Thoracic aorta (tissue), 2 donors: ENCODE results near the gene KRTAP23-1. TPM values are rescaled to one million over a fixed set of nuclear protein-coding genes. Genes with fewer than 3 reads are reported as not detected.

ENCODE experiments used
- ATAC-seq: fragments of 150-250 bp; one replicate; pipeline ENCODE4 v1.8.0; 2017; ENCODE audit warnings: low read depth; ENCODE audit not compliant: insufficient number of reproducible peaks, low FRiP score
- DNase-seq: peaks from one replicate; pipeline ENCODE4 v3.0.0-alpha.2; 2020; ENCODE audit warnings: low spot score
- H3K27ac ChIP-seq, 2 donors: fragments of 200-600 bp; sonication (generic); 1 replicate in 1 of 2; 2 replicates in 1 of 2; pipeline ENCODE4 v1.5.1; 2016; ENCODE audit warnings: mild to moderate bottlenecking in 2 of 2, moderate library complexity in 2 of 2
- H3K27me3 ChIP-seq: fragments of 200-600 bp; sonication (generic); replicated peaks from 2 replicates; pipeline ENCODE4 v1.6.0; 2016; ENCODE audit warnings: mild to moderate bottlenecking; ENCODE audit not compliant: insufficient read depth
- H3K36me3 ChIP-seq: fragments of 200-600 bp; sonication (generic); one replicate; pipeline ENCODE4 v1.5.1; 2016
- H3K4me1 ChIP-seq, 2 donors: fragments of 200-600 bp; sonication (generic); 1 replicate in 1 of 2; 2 replicates in 1 of 2; pipeline versions ENCODE4 v1.5.1 to v1.6.0; 2016; ENCODE audit warnings: low read depth in 2 of 2, mild to moderate bottlenecking in 1 of 2; ENCODE audit not compliant: control insufficient read depth in 1 of 2
- H3K4me3 ChIP-seq: fragments of 200-600 bp; sonication (generic); 2 replicates; pipeline ENCODE4 v1.5.1; 2016; ENCODE audit warnings: mild to moderate bottlenecking
- H3K9me3 ChIP-seq: fragments of 200-600 bp; sonication (generic); 2 replicates; pipeline ENCODE4 v1.5.1; 2016
- total RNA-seq, 2 donors: library from RNA; depleted of rRNA; stranded (reverse); fragments of >200 nt; gene quantifications; one replicate each; pipeline versions ENCODE4 v1.1.0 to v1.2.3, GENCODE V29; 2016
- TF ChIP-seq, protein P1 (sequence below): fragments of 200-600 bp; sonication (generic); IDR thresholded peaks from one replicate; pipeline ENCODE4 v1.5.1; 2019; ENCODE audit warnings: antibody characterized with exemption

KRTAP23-1 gene, protein sequence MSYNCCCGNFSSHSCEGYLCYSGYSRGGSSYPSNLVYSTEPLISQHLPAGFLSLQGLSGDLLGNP
- total RNA-seq = not detected

DNA sequence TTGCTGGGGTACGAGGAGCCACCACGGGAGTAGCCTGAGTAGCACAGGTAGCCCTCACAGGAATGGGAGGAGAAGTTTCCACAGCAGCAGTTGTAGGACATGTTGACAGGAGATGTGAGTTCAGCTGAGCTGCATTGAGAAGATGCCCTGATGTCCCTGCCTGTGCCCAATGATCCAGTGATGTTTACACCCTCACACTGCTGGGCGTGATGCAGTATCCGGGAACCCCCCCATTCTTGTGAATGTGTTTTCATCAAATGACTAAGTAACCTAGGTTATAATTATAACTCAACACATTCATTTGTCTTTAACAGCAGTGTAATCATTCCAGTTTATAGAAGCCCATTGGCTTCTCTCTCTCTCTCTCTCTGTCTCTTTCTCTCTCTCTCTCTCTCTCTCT is at the start of gene KRTAP23-1:
TSS of gene KRTAP23-1 (minus strand) at position 101 of the 400 bp plus-strand sequence. CDS start at position 101, 0 bp downstream.
- DNase-seq = no peak
- H3K27ac ChIP-seq = no peak within 1 kb of the TSS
- H3K27me3 ChIP-seq = no peaks in the 10 kb centered on the region
- H3K9me3 ChIP-seq = no peaks in the 10 kb centered on the region
- H3K36me3 ChIP-seq = no peaks in the 10 kb centered on the region
- no peak for ATAC-seq
- no peaks in the 10 kb centered on the region for H3K4me1 ChIP-seq
- TF ChIP-seq, protein P1, sequence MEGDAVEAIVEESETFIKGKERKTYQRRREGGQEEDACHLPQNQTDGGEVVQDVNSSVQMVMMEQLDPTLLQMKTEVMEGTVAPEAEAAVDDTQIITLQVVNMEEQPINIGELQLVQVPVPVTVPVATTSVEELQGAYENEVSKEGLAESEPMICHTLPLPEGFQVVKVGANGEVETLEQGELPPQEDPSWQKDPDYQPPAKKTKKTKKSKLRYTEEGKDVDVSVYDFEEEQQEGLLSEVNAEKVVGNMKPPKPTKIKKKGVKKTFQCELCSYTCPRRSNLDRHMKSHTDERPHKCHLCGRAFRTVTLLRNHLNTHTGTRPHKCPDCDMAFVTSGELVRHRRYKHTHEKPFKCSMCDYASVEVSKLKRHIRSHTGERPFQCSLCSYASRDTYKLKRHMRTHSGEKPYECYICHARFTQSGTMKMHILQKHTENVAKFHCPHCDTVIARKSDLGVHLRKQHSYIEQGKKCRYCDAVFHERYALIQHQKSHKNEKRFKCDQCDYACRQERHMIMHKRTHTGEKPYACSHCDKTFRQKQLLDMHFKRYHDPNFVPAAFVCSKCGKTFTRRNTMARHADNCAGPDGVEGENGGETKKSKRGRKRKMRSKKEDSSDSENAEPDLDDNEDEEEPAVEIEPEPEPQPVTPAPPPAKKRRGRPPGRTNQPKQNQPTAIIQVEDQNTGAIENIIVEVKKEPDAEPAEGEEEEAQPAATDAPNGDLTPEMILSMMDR = no peak
- no peak within 1 kb of the TSS for H3K4me3 ChIP-seq

- H3K9me3 ChIP-seq = no peaks in the 10 kb centered on the region
- TF ChIP-seq, protein P1 = no peak
- H3K4me1 ChIP-seq = no peaks in the 10 kb centered on the region
- DNase-seq (no peak), ATAC-seq (no peak)
- no peaks in the 10 kb centered on the region for H3K36me3 ChIP-seq
- H3K27me3 ChIP-seq = no peaks in the 10 kb centered on the region
- no peak within 1 kb of the TSS for H3K4me3 ChIP-seq
- H3K27ac ChIP-seq = no peak within 1 kb of the TSS
These were observed 47.3 kb upstream of the KRTAP23-1 start, which contains the start of gene KRTAP13-1 for GRCh38 chr21:30395731-30396130. Gene KRTAP13-1, plus strand, starts transcription at chr21:30396031. Its CDS starts 56 bp downstream, at chr21:30396087.

GRCh38 chr21:30391492-30392025 is 43.2 kb upstream of the KRTAP23-1 start:
- no peaks in the 10 kb centered on the region for H3K27me3 ChIP-seq
- no peak overlapping the region for H3K27ac ChIP-seq
- no peaks in the 10 kb centered on the region for H3K4me1 ChIP-seq
- ATAC-seq (no peak), DNase-seq (no peak)
- TF ChIP-seq, protein P1 = no peak
- H3K4me3 ChIP-seq = no peak overlapping the region
- no peaks in the 10 kb centered on the region for H3K9me3 ChIP-seq
- H3K36me3 ChIP-seq = no peaks in the 10 kb centered on the region

DNA sequence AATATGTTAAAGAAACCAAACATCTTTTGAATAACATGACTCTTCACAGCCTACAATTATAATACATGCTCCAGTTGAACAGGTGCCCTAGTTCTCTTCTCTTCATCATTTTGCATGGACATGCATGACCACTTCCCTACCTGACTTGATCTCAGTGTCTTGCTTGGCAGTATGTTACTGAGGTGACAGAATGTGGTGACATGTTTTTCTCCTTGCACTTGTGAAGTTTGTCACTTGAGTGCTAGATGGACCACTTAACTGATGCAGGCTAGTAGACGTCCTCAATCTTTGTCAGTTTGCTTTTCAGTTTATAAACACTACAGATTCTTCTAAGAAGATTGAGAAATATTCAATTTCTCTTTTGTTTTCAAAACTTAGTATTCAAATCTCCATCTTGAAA is 33.8 kb upstream of the KRTAP23-1 start:
- ATAC-seq = no peak
- Histone ChIP-seq H3K27ac (no peak overlapping the region), H3K9me3 (no peaks in the 10 kb centered on the region), H3K4me3 (no peak overlapping the region), H3K36me3 (no peaks in the 10 kb centered on the region), H3K4me1 (no peaks in the 10 kb centered on the region), H3K27me3 (no peaks in the 10 kb centered on the region)
- TF ChIP-seq, protein P1 = no peak
- no peak for DNase-seq

DNA sequence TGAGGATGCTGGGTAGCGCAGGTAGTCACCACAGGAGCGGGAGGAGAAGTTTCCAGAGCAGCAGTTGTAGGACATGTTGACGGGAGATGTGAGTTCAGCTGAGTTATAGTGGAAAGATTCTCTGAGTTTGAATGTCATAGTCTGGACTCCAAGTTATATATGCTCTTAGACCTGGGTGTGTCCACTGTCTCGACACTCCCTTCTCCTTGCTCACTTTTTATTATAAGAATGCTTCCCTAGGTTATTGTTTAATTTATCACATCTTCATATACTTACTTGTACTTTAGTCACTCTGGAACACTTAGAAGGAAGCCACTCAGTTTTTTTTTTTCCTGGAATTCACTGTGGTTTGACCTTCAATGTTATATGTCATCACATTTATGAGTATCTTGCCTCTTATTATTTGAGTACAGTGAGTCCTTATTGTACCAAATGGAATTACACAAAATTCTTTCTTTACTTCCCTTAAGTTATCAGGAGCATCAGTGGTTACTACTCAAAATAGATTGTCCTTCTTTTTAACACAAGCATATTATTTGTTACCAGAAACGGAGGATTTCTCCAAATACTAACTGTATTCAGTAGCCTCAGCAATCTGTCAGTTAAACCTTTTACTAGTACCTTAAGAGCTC is 23.8 kb upstream of the KRTAP23-1 start, which contains the start of gene KRTAP13-2:
TSS of gene KRTAP13-2 (minus strand) at position 133 of the 632 bp plus-strand sequence. CDS start at position 75, 58 bp downstream.
- H3K4me1 ChIP-seq = no peaks in the 10 kb centered on the region
- TF ChIP-seq, protein P1 = no peak
- H3K36me3 ChIP-seq = no peaks in the 10 kb centered on the region
- H3K27ac ChIP-seq = no peak within 1 kb of the TSS
- DNase-seq (no peak), ATAC-seq (no peak)
- no peaks in the 10 kb centered on the region for H3K9me3 ChIP-seq
- no peaks in the 10 kb centered on the region for H3K27me3 ChIP-seq
- no peak within 1 kb of the TSS for H3K4me3 ChIP-seq
